Ramos (cell line): Measurements from ENCODE around the gene TMEM120A.

Source experiments
- in situ Hi-C: fragments of 300-500 bp; cut with MboI; formaldehyde crosslinking; loops from one replicate; pipeline ENCODE4 v1.14.3; 2022; ENCODE audit warnings: low sequenced_read_pairs; ENCODE audit not compliant: unreplicated experiment

TMEM120A gene

DNA sequence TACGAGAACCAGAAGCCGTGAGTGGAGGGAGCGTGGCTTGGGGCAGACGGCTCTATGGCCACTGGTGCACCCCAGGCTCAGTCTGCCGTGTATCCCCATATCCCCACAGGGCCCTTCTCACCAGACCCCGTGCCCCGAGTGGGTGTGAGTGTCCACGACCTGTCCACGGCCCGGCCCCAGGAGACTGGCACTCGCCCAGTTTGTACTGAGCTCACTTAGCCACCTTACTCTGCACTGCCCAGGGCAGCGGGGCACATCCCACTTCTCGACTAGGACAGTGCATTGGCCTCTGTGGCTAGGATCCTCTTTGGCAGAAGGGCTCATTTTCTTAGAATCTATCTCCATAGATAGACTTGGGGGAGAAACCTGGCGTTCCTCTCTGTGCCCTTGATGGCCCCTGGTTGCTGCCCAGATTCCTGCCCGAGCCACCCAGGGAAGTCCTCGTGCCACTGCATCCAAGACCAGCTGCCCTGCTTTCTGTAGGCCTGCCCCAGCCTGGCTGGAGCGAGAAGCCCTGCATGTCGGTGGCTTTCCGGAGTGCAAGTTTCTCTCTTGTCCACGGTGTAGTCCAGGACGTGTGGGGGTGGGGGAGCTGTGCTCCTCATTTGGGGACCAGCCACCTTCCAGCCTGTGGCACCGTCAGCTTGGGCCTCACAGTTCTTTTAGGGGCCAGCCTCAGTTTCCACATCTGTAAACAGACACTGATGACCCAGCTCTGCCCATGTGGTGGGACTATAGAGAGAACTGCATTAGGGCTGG is 11.9 kb downstream of the TMEM120A start:
- in situ Hi-C loops = no loop called here

DNA sequence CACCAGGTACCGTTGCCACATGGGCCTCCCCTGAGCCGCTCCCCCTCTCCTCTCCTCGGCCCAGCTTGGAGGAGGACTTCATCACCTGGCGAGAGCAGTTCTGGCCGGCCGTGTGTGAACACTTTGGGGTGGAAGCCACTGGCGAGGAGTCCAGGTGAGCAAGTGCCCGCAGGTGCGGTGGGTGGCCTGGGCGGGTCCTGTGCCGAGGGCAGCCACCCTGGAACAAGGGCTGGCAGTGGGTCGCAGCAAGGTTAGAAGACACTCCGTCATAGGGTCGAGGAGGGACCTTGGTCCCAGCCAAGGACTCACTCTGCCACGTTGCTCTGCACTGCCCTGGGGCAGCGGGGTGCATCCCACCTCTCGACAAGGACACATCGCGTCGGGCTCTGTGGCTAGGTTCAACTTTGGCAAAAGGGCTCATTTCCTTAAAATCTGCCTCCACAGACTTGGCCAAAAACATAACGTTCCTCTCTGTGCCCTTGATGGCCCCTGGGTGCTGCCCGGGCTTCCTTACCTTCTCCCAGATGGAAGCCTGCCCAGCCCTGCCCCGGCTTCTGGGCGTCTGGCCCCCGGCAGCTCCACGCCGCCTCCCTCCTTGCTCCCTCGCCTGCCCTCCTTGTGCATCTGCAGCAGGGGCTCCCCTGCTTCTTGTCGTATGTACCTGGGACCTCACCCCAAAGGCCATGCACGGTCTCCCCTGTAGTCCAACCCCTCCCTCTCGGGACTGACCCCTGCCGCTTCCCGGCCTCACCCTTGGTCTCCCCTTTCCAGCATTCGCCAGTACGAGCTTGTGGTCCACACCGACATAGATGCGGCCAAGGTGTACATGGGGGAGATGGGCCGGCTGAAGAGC is 12.7 kb downstream of the TMEM120A start:
- in situ Hi-C loops = no loop called here

DNA sequence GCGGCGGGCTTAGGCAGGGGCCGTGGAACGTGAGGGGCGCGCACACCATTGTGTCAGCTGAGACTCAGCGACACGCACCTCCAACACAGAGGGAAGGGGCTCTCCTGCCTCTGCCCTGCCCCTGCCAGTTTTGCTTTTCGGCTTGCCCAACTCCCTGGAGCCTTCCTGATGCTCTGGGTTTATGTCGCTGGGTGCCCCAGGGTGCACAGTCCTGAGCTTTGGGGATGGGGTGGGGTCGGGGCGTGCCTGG is 13.3 kb downstream of the TMEM120A start:
- in situ Hi-C loops = no loop called here

DNA sequence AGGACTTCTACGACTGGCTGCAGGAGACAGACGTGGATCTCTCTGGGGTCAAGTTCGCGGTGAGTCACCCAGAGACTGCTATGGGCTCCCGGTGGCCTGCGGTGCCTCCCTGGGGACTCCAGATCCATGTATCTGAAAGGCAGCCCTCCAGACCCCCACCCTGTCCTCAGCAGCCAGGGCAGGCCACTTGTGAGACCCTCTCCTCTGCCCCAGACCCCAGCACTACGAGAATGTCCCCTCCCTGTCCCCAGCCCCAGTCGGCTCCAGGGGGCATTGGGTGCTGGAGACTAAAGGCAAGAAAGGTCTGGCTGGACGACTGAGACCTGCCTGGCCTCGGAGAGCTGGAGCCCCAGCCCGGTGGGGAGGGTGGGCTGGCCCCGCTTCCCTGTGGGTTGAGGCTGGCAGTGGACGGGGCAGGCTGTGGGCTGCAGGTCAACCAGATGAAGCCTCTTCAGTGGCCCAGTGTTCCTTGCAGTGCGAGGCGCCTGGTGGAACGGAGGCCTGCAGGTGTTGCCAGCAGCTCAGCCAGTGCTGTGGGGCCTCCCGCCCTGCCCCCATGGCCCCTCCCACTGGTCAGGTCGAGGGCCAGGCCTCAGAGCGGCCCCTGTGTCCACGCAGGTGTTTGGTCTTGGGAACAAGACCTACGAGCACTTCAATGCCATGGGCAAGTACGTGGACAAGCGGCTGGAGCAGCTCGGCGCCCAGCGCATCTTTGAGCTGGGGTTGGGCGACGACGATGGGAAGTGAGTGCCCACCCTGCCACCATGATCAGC is 13.8 kb downstream of the TMEM120A start:
- in situ Hi-C loops = no loop called here

- in situ Hi-C loops = no loop called here
Observed at GRCh38 chr7:75979759-75980429, 14.5 kb downstream of the TMEM120A start.

DNA sequence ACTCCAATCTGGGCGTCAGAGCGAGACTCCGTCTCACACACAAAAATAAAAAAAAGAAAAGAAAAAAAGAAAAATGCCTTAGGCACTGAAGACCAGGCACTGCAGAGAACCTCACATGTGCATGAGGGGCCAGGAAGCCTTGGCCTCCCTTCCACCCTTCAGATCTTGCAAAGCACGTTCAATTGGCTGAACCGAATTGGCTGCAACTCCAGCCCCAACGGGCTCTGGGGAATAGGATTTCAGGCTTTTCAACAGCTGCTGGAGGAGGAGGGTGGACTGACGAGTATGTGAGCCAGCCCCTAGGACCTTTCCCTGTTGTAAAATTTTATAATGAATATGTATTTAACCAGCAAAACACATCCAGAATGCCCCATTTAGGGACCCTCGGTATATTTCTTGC is 16.7 kb downstream of the TMEM120A start:
- in situ Hi-C loops = no loop called here

DNA sequence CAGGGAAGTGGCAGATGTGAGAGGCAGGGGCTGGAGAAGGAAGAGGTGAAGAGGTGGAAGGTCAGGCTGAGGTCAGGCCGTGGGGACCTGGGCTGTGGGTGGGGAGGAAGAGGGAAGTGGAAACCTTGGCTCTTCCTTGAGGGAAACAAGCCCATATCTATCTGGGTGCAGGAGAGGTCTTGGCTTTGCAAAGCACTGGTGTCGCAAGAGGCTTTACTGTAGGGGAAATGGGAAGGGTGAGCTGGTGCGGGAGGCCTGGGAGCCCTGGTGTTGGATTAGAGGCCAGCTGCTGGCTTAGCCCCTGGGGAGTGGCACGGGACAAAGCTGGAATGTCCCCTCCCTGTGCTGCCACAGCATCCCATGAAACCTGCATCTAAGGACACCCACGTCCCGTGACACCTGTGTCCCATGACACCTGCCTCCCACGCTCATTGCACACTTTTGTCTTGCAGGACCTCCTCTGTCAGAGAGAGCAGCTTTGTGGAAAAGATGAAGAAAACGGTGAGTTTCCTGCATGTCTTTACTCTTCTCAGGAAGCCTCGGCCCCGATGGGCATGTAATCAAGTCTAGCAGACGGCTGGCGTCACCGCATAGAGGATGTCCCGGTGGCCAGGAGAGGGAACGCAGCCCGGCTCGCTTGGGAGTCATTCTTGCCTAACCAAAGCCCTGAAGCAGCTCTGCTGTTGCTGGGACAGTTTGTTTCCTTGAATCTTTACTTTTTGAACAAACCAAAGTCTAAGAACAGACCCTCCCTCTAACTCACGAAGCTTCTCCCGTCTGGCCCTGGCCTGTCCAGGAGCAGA is 22.2 kb downstream of the TMEM120A start:
- in situ Hi-C loops = no loop called here

- in situ Hi-C loops = no loop called here
Observed at GRCh38 chr7:75971309-75971960, 23.0 kb downstream of the TMEM120A start.

DNA sequence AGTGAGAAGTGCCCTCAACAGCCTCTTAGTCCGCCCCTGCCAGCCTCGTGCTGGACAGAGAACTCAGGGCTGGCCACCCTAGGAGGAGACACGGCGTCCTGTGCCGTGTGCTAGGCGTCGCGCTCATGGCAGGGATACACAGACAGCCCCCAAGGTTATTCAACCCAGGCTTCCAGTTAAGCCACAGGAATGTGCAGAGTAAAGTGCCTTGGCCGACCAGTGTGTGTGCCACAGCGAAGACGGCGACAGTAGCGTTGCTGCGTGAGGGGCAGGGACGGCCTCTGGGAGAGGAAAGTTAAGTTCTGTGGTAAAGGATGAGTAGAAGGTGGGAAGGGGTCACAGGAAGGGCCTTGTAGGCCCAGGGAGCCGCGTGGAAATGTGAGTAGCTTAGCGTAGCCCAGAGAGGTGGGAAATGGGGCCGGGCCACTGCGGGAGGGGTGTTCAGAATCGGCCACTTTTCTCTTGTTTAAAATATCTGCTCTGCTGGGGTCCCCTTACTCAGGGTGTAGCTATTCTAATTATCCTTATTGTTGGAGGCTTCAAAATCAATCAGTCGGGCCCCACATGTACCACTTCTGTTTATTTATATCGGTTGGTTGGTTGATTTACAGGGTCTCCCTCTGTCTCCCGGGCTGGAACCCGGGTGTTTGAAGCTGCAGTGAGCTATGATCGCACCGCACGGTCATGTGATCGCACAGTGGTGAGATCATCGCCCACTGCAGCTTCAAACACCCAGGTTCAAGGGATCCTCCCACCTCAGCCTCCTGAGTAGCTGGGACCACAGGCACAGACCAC is 24.5 kb downstream of the TMEM120A start:
- in situ Hi-C loops = no loop called here

DNA sequence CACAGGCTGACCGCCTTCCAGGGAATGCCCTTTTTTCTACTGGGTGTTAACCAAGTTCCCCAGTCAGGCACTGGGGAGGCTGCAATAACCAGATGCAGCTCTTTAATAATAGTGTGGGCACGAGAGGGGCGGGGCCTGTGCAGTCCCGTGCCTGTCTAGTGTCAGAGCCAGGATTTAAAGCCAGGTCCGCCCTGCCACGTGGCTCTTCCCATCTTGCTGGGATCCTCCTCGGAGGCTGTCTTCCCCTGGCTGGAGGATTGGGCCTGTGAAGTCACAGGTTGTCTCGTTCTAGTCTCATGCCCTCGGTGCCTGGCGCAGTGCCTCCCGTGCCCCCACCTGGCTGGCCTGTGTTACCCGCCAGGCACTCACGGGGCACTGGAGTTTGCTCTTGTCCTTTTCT is 25.2 kb downstream of the TMEM120A start:
- in situ Hi-C loops = no loop called here

DNA sequence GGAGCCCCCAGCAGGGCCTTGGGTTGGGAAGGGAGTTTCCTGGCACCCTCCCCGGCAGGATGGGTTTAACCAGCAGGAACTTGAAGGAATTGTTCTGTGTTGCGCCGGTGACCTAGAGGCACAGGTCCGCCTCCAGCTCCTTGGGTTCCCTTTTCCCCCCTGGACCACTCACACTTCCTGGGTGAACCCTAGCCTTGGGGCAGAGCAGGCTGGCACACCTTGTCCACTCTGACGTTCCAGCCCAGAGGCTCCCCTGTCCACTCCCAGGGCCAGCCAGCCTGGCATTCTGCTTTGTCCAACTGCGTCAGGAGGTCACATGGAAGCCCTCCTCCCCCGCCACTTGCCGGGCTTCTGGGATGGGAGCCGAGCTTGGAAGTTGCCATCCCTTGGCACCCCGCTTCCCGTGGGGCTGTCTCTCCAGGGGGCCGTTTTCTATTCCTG is 25.8 kb downstream of the TMEM120A start:
- in situ Hi-C loops = no loop called here

DNA sequence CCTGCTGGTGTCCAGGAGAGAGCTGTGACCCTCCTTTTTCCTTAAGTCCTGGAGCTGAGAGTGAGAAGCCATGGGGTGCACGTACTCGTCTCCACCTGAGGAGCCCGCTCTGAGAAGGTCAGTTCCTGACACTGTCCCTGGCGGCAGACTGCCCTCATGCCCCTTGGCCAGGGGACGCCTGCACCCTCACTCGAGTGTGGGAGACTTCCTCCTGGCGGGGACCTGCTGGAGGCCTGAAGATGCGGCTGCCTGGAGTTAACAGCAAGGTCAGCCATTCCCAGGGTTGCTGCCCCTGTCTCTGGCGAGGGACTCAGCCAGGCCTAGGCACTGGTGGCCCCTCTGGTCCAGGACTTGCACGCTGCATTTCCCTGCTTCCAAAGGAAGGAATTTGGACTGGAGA is 26.4 kb downstream of the TMEM120A start:
- in situ Hi-C loops = no loop called here

GRCh38 chr7:75967487-75967997 is 26.9 kb downstream of the TMEM120A start:
- in situ Hi-C loops = no loop called here

DNA sequence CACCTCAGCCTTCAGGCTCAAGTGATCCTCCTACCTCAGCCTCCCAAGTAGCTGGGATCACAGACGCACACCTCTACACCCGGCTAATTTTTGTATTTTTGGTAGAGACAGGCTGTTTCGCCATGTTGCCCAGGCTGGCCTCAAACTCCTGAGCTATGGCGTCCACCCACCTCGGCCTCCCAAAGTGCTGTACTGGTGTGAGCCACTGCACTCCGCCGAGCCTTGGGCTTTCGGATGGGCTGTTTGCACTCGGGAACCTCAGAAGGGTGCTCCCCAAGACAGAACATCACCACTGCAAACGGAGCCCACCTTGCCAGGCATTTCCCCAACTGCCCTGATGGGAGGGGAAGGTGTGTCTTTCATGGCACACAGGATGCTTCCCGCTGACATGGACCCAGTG is 27.3 kb downstream of the TMEM120A start:
- in situ Hi-C loops = no loop called here

DNA sequence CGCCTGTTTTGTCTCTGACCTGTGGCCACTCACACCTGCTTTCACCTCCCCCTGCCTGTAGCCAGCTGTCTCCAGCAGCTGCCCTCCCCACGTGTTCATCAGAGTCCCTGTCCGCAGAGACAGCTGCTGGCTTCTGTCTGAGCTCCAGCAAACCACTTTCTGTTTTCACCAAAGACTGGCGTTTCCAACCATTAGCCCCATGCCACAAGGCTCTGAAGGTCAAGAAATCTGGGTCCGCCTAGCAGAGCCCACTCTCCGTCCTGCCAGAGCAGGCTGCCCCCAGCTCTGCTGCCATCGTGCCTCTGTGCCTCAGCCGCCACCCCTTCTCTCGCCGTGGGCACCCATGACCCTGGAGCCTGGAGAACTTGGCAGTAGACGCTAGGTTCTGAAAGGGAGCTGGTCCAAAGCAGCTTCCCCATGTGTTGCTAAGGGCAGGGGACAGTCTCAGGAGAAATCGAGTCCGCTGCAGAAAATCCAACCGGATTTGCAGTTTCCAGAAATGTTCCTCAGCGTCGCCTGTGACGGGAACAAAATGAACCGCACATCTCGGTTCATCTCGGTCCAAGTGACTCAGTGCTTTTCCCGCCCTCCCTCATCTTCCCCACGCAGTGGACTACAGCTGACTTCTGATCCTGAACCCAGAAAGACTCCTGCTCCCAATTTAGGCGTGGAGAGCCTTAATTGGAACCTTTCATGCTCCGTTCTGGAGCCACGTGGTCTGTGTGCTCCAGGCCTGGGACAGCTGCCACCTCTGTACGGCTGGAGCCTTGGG is 28.0 kb downstream of the TMEM120A start:
- in situ Hi-C loops = no loop called here

GRCh38 chr7:75965617-75966016 is 28.8 kb downstream of the TMEM120A start:
- in situ Hi-C loops = no loop called here

GRCh38 chr7:75963381-75963995 is 30.9 kb downstream of the TMEM120A start:
- in situ Hi-C loops = no loop called here
